H1 (cell line): Measurements from ENCODE around the gene MTMR10. TPM values are rescaled to one million over a fixed set of nuclear protein-coding genes. Genes with fewer than 3 reads are reported as not detected.

ENCODE experiments used
- CTCF ChIA-PET: fragments of 300-600 bp; sonication (Branson Sonifier 250); formaldehyde crosslinking; loops from one replicate; lab custom pipeline; 2021; ENCODE audit not compliant: partially characterized antibody; lab: Charles Lee
- POLR2A ChIA-PET: fragments of 300-600 bp; sonication (Branson Sonifier 250); formaldehyde crosslinking; loops from one replicate; lab custom pipeline; 2021; ENCODE audit warnings: inconsistent platforms; ENCODE audit not compliant: partially characterized antibody; lab: Charles Lee
- DNase-seq, 2 experiments: peaks; one replicate each; pipeline versions ENCODE4 v3.0.0 to v3.0.0-alpha.2; 2010 to 2022; ENCODE audit warnings: low spot score in 2 of 2, low read depth in 1 of 2, mixed read lengths in 1 of 2
- FAIRE-seq: peaks from 2 replicates; lab custom pipeline; 2011; peaks lifted over from hg19 to GRCh38; lab: Jason Lieb, UNC
- H2AFZ ChIP-seq: 2 replicates; pipeline ENCODE4 v1.8.1; 2012; ENCODE audit warnings: low read length, inconsistent platforms
- H2AK5ac ChIP-seq: 2 replicates; pipeline ENCODE4 v1.6.1; 2013; ENCODE audit warnings: low read depth, low read length
- H2BK120ac ChIP-seq: replicated peaks from 2 replicates; pipeline ENCODE3; 2013; ENCODE audit warnings: low read depth, low read length, inconsistent platforms
- H2BK12ac ChIP-seq: 2 replicates; pipeline ENCODE4 v1.6.1; 2013; ENCODE audit warnings: low read depth, low read length
- H2BK15ac ChIP-seq: 2 replicates; pipeline ENCODE4 v1.6.1; 2013; ENCODE audit warnings: low read length
- H2BK20ac ChIP-seq: 2 replicates; pipeline ENCODE4 v1.6.1; 2013; ENCODE audit warnings: low read length
- H2BK5ac ChIP-seq: 2 replicates; pipeline ENCODE4 v1.6.1; 2013; ENCODE audit warnings: low read depth, low read length
- H3K14ac ChIP-seq: 2 replicates; pipeline ENCODE4 v1.6.1; 2013; ENCODE audit warnings: inconsistent platforms; ENCODE audit not compliant: insufficient read length
- H3K18ac ChIP-seq: 2 replicates; pipeline ENCODE4 v1.6.1; 2013; ENCODE audit warnings: low read length; ENCODE audit errors: extremely low read depth
- H3K23ac ChIP-seq: 2 replicates; pipeline ENCODE4 v1.6.1; 2013; ENCODE audit warnings: inconsistent platforms; ENCODE audit not compliant: insufficient read length
- H3K23me2 ChIP-seq: 2 replicates; pipeline ENCODE4 v1.6.1; 2013; ENCODE audit warnings: low read depth, low read length
- H3K27ac ChIP-seq: 2 replicates; pipeline ENCODE4 v1.6.1; 2011; ENCODE audit warnings: low read depth, low read length, inconsistent platforms
- H3K27me3 ChIP-seq, 4 experiments: replicated peaks in 1 of 4; 1 replicate in 1 of 4; 2 replicates in 3 of 4; pipeline versions ENCODE4 v1.6.1 to v1.8.1; 2011 to 2013; ENCODE audit warnings: low read length in 3 of 4, mild to moderate bottlenecking in 3 of 4, inconsistent platforms in 2 of 4, mixed read lengths in 2 of 4, moderate library complexity in 1 of 4; ENCODE audit not compliant: control insufficient read depth in 3 of 4, insufficient read depth in 3 of 4; ENCODE audit errors: extremely low read depth in 1 of 4
- H3K36me3 ChIP-seq, 4 experiments: 2 replicates each; pipeline versions ENCODE4 v1.6.1 to v1.8.1; 2011 to 2013; ENCODE audit warnings: mild to moderate bottlenecking in 4 of 4, low read length in 3 of 4, moderate library complexity in 2 of 4, control low read depth in 1 of 4, inconsistent platforms in 1 of 4; ENCODE audit not compliant: insufficient read depth in 4 of 4, control insufficient read depth in 2 of 4
- H3K4ac ChIP-seq: replicated peaks from 2 replicates; pipeline ENCODE3; 2013; ENCODE audit warnings: low read length, low read depth, mixed read lengths, inconsistent platforms; ENCODE audit not compliant: insufficient read length
- H3K4me1 ChIP-seq, 4 experiments: replicated peaks in 1 of 4; 1 replicate in 1 of 4; 2 replicates in 3 of 4; pipeline versions ENCODE4 v1.6.1 to v1.8.1; 2011 to 2013; ENCODE audit warnings: low read length in 3 of 4, inconsistent platforms in 2 of 4, mixed read lengths in 1 of 4; ENCODE audit not compliant: insufficient read depth in 4 of 4, control insufficient read depth in 3 of 4
- H3K4me2 ChIP-seq, 2 experiments: 2 replicates each; pipeline versions ENCODE4 v1.6.1 to v1.8.1; 2011 to 2013; ENCODE audit warnings: low read depth in 2 of 2, low read length in 2 of 2, control low read depth in 1 of 2, inconsistent platforms in 1 of 2, mild to moderate bottlenecking in 1 of 2; ENCODE audit not compliant: insufficient read depth in 1 of 2
- H3K4me3 ChIP-seq, 4 experiments: fragments of 200-600, 300-600 bp in 1 of 4; sonication (generic), shearing (Covaris generic), sonication (Bioruptor Twin) in 1 of 4; 2 replicates each; pipeline versions ENCODE4 v1.5.1 to v1.8.1; 2011 to 2016; ENCODE audit warnings: low read length in 4 of 4, low read depth in 3 of 4, control low read depth in 2 of 4, inconsistent platforms in 2 of 4, mild to moderate bottlenecking in 2 of 4, mixed read lengths in 1 of 4, moderate library complexity in 1 of 4; ENCODE audit not compliant: insufficient read depth in 2 of 4; ENCODE audit errors: extremely low read depth in 1 of 4
- H3K56ac ChIP-seq: replicated peaks from 2 replicates; pipeline ENCODE3; 2013; ENCODE audit warnings: low read depth, mild to moderate bottlenecking, mixed read lengths, low read length, inconsistent platforms; ENCODE audit not compliant: insufficient read length
- H3K79me1 ChIP-seq: 2 replicates; pipeline ENCODE4 v1.6.1; 2013; ENCODE audit warnings: low read depth, low read length, control low read depth
- H3K79me2 ChIP-seq, 2 experiments: 2 replicates each; pipeline versions ENCODE4 v1.6.1 to v1.8.1; 2012 to 2013; ENCODE audit warnings: low read length in 2 of 2, mild to moderate bottlenecking in 2 of 2, inconsistent platforms in 1 of 2; ENCODE audit not compliant: insufficient read depth in 2 of 2, control insufficient read depth in 1 of 2
- H3K9ac ChIP-seq, 4 experiments: replicated peaks in 1 of 4; 1 replicate in 1 of 4; 2 replicates in 3 of 4; pipeline versions ENCODE4 v1.6.1 to v1.8.1; 2011 to 2013; ENCODE audit warnings: low read depth in 3 of 4, low read length in 3 of 4, control low read depth in 2 of 4, mild to moderate bottlenecking in 2 of 4, moderate library complexity in 2 of 4, inconsistent platforms in 1 of 4; ENCODE audit errors: extremely low read depth in 1 of 4
- H3K9me3 ChIP-seq, 2 experiments: 2 replicates each; pipeline versions ENCODE4 v1.6.1 to v1.8.1; 2012 to 2013; ENCODE audit warnings: mild to moderate bottlenecking in 2 of 2, moderate library complexity in 2 of 2, control low read depth in 1 of 2, inconsistent platforms in 1 of 2, low read depth in 1 of 2, low read length in 1 of 2, mixed read lengths in 1 of 2; ENCODE audit not compliant: insufficient read depth in 2 of 2
- H4K20me1 ChIP-seq, 2 experiments: replicated peaks in 1 of 2; 2 replicates each; pipeline versions ENCODE3 to v1.8.1; 2011 to 2013; ENCODE audit warnings: inconsistent platforms in 2 of 2, low read length in 2 of 2, mild to moderate bottlenecking in 1 of 2; ENCODE audit not compliant: insufficient read depth in 2 of 2, control insufficient read depth in 1 of 2
- H4K5ac ChIP-seq: 2 replicates; pipeline ENCODE4 v1.6.1; 2013; ENCODE audit warnings: low read length, low read depth, mixed read lengths, inconsistent platforms; ENCODE audit not compliant: insufficient read length
- H4K8ac ChIP-seq: 2 replicates; pipeline ENCODE4 v1.8.0; 2013; ENCODE audit warnings: mild to moderate bottlenecking, moderate library complexity, low read length, inconsistent platforms; ENCODE audit not compliant: insufficient read depth; ENCODE audit errors: extremely low read depth
- H4K91ac ChIP-seq: replicated peaks from 2 replicates; pipeline ENCODE3; 2013; ENCODE audit warnings: low read length, mixed read lengths, inconsistent platforms; ENCODE audit not compliant: insufficient read length
- CHD2 ChIP-seq: IDR thresholded peaks from 2 replicates; pipeline ENCODE4 v1.6.1; 2012; ENCODE audit warnings: low read length, improper control_type of control experiment
- KDM4A ChIP-seq: IDR thresholded peaks from one replicate; pipeline ENCODE4 v1.7.1; 2012; ENCODE audit warnings: low read depth, mild to moderate bottlenecking, moderate library complexity, low read length, inconsistent platforms; ENCODE audit not compliant: severe bottlenecking
- PHF8 ChIP-seq: fragments of 200-600 bp; sonication (generic); conservative IDR thresholded peaks from 2 replicates; pipeline ENCODE4 v1.7.1; 2012; ENCODE audit warnings: low read depth, mild to moderate bottlenecking, inconsistent platforms, low read length, moderate library complexity
- RFX5 ChIP-seq: IDR thresholded peaks from 2 replicates; pipeline ENCODE4 v1.6.1; 2011; ENCODE audit warnings: low read depth, low read length, improper control_type of control experiment, borderline replicate concordance
- SIRT6 ChIP-seq: IDR thresholded peaks from one replicate; pipeline ENCODE4 v1.7.1; 2012; ENCODE audit warnings: low read length, inconsistent platforms
- SIX5 ChIP-seq: IDR thresholded peaks from 2 replicates; pipeline ENCODE4 v1.6.1; 2011; ENCODE audit warnings: mild to moderate bottlenecking, low read depth, low read length
- SRF ChIP-seq: IDR thresholded peaks from 2 replicates; pipeline ENCODE4 v1.6.1; 2011; ENCODE audit warnings: mild to moderate bottlenecking, low read depth, low read length, moderate library complexity
- TAF7 ChIP-seq: optimal IDR thresholded peaks from 2 replicates; pipeline ENCODE3; 2011; ENCODE audit warnings: low read depth, mild to moderate bottlenecking, inconsistent platforms, low read length, moderate library complexity, borderline replicate concordance
- YY1 ChIP-seq: IDR thresholded peaks from 2 replicates; pipeline ENCODE4 v1.6.1; 2011; ENCODE audit warnings: low read depth, mild to moderate bottlenecking, low read length
- WGBS, 2 experiments: shearing (Covaris generic) in 1 of 2; methylation state at CpG; one replicate each; pipeline versions ENCODE4 v1.1.6 to v1.1.7; 2013 to 2015; ENCODE audit warnings: low lambda C conversion rate in 2 of 2, mixed read lengths in 2 of 2, inconsistent platforms in 1 of 2, low coverage in 1 of 2, missing lambda C conversion rate in 1 of 2; ENCODE audit not compliant: insufficient replicate concordance in 2 of 2, insufficient coverage in 1 of 2, insufficient read length in 1 of 2; ENCODE audit errors: extremely low coverage in 1 of 2, missing lambda C conversion rate in 1 of 2; 5-methylcytosine and 5-hydroxymethylcytosine counted together
- polyA plus RNA-seq, 7 experiments: library from polyadenylated mRNA; depleted of rRNA in 3 of 7; stranded (reverse) in 5 of 7; unstranded in 2 of 7; fragments of >200 nt in 5 of 7; fragments of 200-250 nt in 2 of 7; gene quantifications; 1 replicate in 5 of 7; 2 replicates in 1 of 7; 4 replicates in 1 of 7; pipeline versions ENCODE4 v1.2.1 to v1.2.3, GENCODE V29; 2011 to 2013; ENCODE audit warnings: missing spikeins in 2 of 7, mixed read lengths in 2 of 7
- total RNA-seq: library from RNA; stranded (reverse); fragmentation: NEBNext Ultra II Directional; extraction: Animal tissue kit (Norgen Biotek cat#: 25700); gene quantifications from 2 replicates; pipeline ENCODE4 v1.2.1, GENCODE V29; 2021

MTMR10 gene
- total and polyA plus RNA-seq, 2 of the 8 experiments (the other 6 are each of a cell fraction or from before 2014, with no cell fraction given): 3.8 to 13.1 TPM

DNA sequence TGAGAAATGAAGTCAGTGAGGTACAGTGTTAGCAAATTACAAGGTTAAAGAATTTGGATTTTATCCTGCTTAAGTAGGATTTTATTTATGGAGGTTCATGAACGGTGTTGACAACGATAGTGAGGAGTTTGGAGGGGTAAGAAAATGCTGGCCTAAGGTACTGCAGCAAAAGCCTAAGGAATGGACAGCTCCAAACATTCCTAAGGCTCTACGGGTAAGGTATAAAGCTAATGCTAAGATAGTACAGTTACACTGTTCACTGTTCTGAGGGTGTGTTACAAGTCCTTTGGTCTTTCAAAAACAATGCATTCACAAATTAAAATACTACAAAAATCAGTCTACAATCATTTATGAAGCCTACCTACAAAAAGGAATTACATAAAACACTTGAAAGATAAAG, 7.3 kb downstream of the MTMR10 start:
- H2BK120ac ChIP-seq: no peak overlapping the region
- peaks cover 2% of the 10 kb centered on the region; the same call in 1 of the 2 replicates for H3K79me1 ChIP-seq
- TF ChIP-seq PHF8 (no peak), RFX5 (no peak), SIRT6 (no peak), SRF (no peak), SIX5 (no peak), CHD2 (no peak), TAF7 (no peak), KDM4A (no peak), YY1 (no peak)
- no peak overlapping the region for H3K18ac ChIP-seq
- CTCF ChIA-PET: interaction anchor here (1.0 kb wide), 1 partner anchor 22 kb away, joined by 3 read pairs; no protein-coding TSS in a partner anchor
- H3K79me2 ChIP-seq: peaks cover 0 to 12% of the 10 kb centered on the region in 2 experiments; a peak in 1 of 4 replicates
- H3K27me3 ChIP-seq: no peaks in the 10 kb centered on the region; a peak in 1 of 7 replicates
- no peak overlapping the region for H2BK5ac ChIP-seq
- H3K9ac ChIP-seq: no peak overlapping the region
- no peak overlapping the region for H2AFZ ChIP-seq
- peaks cover 0 to 4% (median 0%) of the 10 kb centered on the region in 4 experiments; a peak in 1 of 8 replicates for H3K36me3 ChIP-seq
- H4K20me1 ChIP-seq: no peaks in the 10 kb centered on the region
- POLR2A ChIA-PET: interaction anchor here (1.3 kb wide), 1 partner anchor 8 kb away, joined by 5 read pairs; no protein-coding TSS in a partner anchor
- no peak overlapping the region for H3K14ac ChIP-seq
- H2BK12ac ChIP-seq: no peak overlapping the region
- H2AK5ac ChIP-seq: no peak overlapping the region
- H2BK20ac ChIP-seq: no peak overlapping the region
- H3K23me2 ChIP-seq: no peaks in the 10 kb centered on the region
- no peak overlapping the region for H4K5ac ChIP-seq
- H3K23ac ChIP-seq: no peak overlapping the region
- no peaks in the 10 kb centered on the region for H3K4me1 ChIP-seq
- FAIRE-seq: no peak
- H4K8ac ChIP-seq: no peak overlapping the region
- H3K4me3 ChIP-seq: no peak overlapping the region
- no peak overlapping the region for H4K91ac ChIP-seq
- no peak overlapping the region for H3K4ac ChIP-seq
- no peak for DNase-seq
- no peaks in the 10 kb centered on the region for H3K9me3 ChIP-seq
- 93% methylated on average over 3 of the region's 3 CpGs; no CpG with 5 or more reads in 1 of the 2 experiments for WGBS, 2 experiments
- no peak overlapping the region for H3K4me2 ChIP-seq
- H2BK15ac ChIP-seq: no peak overlapping the region
- H3K27ac ChIP-seq: no peak overlapping the region
- H3K56ac ChIP-seq: no peak overlapping the region
